ENCODE data around the gene PPP4C.

Gene PPP4C

DNA sequence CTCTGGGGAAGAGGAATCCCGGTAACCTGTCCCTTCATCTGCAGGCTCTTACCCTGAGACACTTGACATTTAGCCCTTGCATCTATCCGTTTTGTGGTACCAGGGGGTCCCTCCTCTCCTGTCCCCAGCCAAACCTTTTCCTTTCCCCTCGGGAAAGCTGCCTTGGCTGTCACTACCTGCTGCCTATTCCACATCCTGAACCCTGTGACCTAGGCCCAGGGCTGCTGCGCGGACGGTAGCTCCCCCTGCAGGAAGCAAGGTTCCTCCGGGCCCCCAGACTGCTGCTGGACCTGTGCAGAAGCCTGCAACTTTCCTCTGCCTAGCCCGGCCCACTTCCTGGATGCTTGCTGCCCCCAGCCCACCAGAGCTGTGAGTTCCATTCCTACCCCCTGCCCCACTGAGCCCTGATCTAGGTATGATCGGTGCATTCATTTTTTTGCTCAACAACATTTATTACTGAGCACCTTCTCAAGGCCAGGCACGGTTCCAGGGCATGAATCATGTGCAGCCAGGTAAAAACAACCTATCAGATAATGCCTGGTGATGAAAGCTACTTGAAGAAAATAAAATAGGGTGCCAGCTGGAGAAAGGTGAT lies 20.7 kb upstream of the PPP4C start:
- no peak for DNase-seq (ENCODE audit: low read depth in 2 of 3, low spot score in 2 of 3)

- no peak for DNase-seq (ENCODE audit: low read depth in 2 of 3, low spot score in 2 of 3)
Measured at GRCh38 chr16:30060346-30060745, 15.4 kb upstream of the PPP4C start.

GRCh38 chr16:30060836-30061554 lies 14.8 kb upstream of the PPP4C start:
- DNase-seq (ENCODE audit: low read depth in 2 of 3, low spot score in 2 of 3): no peak

- DNase-seq (ENCODE audit: low read depth in 2 of 3, low spot score in 2 of 3): no peak
Measured at GRCh38 chr16:30063278-30063892, 12.4 kb upstream of the PPP4C start.

GRCh38 chr16:30063893-30064728 lies 11.7 kb upstream of the PPP4C start:
- DNase-seq (ENCODE audit: low read depth in 2 of 3, low spot score in 2 of 3): peak; percentile 49 to 56 (median 51)

DNA sequence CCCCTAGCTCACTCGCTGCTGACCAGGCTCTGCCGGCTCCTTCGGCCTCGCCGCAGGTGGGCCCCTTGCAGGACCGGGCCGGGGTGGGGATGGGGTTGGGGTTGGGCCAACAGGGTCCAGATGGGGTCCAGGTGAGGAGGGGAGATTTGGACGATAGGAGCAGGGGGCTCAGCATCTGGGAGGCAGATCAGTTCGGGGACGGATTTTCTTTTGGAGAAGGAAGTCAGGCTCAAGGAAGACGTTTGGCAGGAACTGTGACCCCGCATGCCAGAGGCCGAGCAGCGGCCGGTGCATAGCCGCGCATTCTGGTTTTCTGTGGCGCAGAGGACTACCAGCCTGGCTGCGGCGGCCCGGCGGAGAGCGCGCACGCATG lies 11.1 kb upstream of the PPP4C start:
- DNase-seq (ENCODE audit: low read depth in 2 of 3, low spot score in 2 of 3): no peak

DNA sequence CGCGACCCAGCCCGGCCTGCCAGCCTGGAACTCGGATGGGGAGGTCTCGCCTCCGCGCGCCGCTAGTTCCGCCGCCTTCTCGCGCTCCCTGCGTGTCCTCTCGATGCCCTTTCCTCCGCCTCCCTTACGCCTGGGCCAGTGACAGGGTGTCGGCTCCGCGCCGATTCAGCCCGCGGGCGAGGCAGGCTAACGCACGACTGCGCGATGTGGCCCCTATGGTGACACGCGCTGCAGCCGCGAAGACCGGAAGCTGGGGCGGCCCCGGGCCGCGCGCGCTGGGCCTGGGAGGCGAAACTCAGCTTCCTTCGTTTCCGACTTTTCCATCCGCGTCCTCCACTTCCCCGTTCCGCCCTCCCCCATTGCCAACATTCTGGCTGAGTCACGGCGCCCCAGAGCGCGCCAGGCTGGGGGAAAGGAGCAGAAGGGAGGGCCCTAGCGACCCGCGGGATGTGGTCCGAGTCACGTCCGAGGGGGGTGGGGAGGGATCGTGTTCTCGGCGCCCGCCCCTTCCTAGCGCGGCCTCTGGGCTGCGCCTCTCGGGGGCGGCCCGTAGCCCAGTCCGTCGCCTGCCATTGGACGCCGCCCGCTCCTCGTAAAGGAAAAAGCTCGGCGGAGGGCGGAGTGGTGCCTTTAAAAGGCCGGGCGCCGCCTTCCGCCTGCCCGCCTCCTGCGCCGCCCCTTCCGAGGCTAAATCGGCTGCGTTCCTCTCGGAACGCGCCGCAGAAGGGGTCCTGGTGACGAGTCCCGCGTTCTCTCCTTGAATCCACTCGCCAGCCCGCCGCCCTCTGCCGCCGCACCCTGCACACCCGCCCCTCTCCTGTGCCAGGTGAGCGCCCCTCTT lies 10.5 kb upstream of the PPP4C start, which contains the start of gene ALDOA:
Gene ALDOA (plus strand): TSS at position 659 of the 841 bp plus-strand sequence. CDS start 1,138 bp downstream, outside the sequence.
- DNase-seq (ENCODE audit: low read depth in 2 of 3, low spot score in 2 of 3): peak; percentile 87 to 98 (median 94)

GRCh38 chr16:30065943-30066760 lies 9.6 kb upstream of the PPP4C start:
- DNase-seq (ENCODE audit: low read depth in 2 of 3, low spot score in 2 of 3): no peak

DNA sequence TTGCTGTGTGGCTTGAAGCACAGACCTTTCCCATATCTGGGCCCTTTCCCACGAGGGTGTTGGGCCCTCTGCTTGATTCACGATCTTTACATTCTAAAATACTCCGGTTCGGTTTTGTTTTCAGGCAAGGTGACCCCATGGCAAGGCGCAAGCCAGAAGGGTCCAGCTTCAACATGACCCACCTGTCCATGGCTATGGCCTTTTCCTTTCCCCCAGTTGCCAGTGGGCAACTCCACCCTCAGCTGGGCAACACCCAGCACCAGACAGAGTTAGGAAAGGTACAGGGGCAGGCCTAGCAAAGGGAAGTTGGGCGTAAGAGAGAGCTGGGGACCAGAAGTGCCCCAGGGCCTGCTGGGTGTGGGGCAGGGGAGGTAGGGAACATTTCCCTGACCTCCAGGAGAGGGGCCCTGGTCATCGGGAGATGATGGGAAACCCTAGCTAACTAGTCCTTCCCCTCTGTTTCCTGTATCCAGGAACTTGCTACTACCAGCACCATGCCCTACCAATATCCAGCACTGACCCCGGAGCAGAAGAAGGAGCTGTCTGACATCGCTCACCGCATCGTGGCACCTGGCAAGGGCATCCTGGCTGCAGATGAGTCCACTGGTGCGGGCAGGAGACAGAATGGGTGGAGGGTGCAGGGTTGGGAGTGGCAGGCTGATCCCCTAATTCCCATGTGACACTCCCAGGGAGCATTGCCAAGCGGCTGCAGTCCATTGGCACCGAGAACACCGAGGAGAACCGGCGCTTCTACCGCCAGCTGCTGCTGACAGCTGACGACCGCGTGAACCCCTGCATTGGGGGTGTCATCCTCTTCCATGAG lies 8.8 kb upstream of the PPP4C start:
- DNase-seq (ENCODE audit: low read depth in 2 of 3, low spot score in 2 of 3): no peak

- DNase-seq (ENCODE audit: low read depth in 2 of 3, low spot score in 2 of 3): no peak
Measured at GRCh38 chr16:30067584-30067916, 8.2 kb upstream of the PPP4C start.

GRCh38 chr16:30068333-30068732 lies 7.5 kb upstream of the PPP4C start:
- no peak for DNase-seq (ENCODE audit: low read depth in 2 of 3, low spot score in 2 of 3)

- no peak for DNase-seq (ENCODE audit: low read depth in 2 of 3, low spot score in 2 of 3)
Measured at GRCh38 chr16:30068750-30069610, 6.8 kb upstream of the PPP4C start.

GRCh38 chr16:30069611-30070462 lies 6.0 kb upstream of the PPP4C start:
- DNase-seq (ENCODE audit: low read depth in 2 of 3, low spot score in 2 of 3): no peak

GRCh38 chr16:30070490-30070889 lies 5.3 kb upstream of the PPP4C start:
- no peak for DNase-seq (ENCODE audit: low read depth in 2 of 3, low spot score in 2 of 3)

GRCh38 chr16:30076276-30076791 lies 540 bp downstream of the PPP4C start:
- no peak for DNase-seq (ENCODE audit: low read depth in 2 of 3, low spot score in 2 of 3)

GRCh38 chr16:30077656-30078055 lies 1.9 kb downstream of the PPP4C start:
- DNase-seq (ENCODE audit: low read depth in 2 of 3, low spot score in 2 of 3): no peak

GRCh38 chr16:30078744-30079143 lies 3.0 kb downstream of the PPP4C start:
- DNase-seq (ENCODE audit: low read depth in 2 of 3, low spot score in 2 of 3): no peak
